Right lobe of liver (tissue), 4 donors: Measurements from ENCODE around the gene TMEM238L.

Source experiments
- POLR2A ChIP-seq: fragments of 450-650 bp; IDR thresholded peaks from one replicate; pipeline ENCODE4 v1.6.1; 2017; ENCODE audit warnings: antibody characterized with exemption, mild to moderate bottlenecking
- TF ChIP-seq, protein P1 (sequence below), 4 donors: fragments of 200-600 bp in 3 of 4; fragments of 450-650 bp in 1 of 4; IDR thresholded peaks; one replicate each; pipeline versions ENCODE4 v1.5.1 to v1.8.0; 2016 to 2022; ENCODE audit warnings: antibody characterized with exemption in 4 of 4, mild to moderate bottlenecking in 2 of 4
- donor health status: DM: no; HTN: no; CAD: no.
- donor health status: DM: no; HTN: no; CAD: no.
- donor health status: DM: no; HTN: yes; CAD: no.

DNA sequence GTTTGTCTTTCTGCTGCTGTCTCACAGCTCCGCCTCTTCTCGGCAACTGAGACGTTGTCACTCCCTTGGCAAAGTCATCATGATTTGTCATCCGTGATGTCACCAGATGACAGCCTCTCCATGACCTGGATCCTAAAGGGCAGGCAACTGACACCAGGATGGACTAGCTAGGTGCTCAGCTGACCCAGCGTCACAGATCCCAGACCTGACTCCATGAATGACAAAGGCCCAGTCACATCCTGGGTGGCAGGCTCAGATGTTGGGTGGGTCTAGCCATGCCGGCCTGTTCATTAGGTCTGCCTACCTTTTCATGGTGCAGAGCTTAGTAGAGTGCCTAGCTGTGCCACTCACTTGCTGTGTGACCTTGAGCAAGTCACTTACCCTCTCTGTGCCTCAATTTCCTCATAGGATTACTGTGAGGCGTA, 3.8 kb upstream of the TMEM238L start:
- no peak for TF ChIP-seq POLR2A
- TF ChIP-seq, protein P1, sequence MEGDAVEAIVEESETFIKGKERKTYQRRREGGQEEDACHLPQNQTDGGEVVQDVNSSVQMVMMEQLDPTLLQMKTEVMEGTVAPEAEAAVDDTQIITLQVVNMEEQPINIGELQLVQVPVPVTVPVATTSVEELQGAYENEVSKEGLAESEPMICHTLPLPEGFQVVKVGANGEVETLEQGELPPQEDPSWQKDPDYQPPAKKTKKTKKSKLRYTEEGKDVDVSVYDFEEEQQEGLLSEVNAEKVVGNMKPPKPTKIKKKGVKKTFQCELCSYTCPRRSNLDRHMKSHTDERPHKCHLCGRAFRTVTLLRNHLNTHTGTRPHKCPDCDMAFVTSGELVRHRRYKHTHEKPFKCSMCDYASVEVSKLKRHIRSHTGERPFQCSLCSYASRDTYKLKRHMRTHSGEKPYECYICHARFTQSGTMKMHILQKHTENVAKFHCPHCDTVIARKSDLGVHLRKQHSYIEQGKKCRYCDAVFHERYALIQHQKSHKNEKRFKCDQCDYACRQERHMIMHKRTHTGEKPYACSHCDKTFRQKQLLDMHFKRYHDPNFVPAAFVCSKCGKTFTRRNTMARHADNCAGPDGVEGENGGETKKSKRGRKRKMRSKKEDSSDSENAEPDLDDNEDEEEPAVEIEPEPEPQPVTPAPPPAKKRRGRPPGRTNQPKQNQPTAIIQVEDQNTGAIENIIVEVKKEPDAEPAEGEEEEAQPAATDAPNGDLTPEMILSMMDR (IDR thresholded peaks at IDR 0.05): no peak
